Keratinocyte (primary cell): Measurements from ENCODE around the gene FN3K.

Source experiments
- CTCF ChIP-seq, 3 experiments: IDR thresholded peaks in 1 of 3; conservative IDR thresholded peaks in 1 of 3; optimal IDR thresholded peaks in 1 of 3; 2 replicates in 2 of 3; 3 replicates in 1 of 3; pipeline versions ENCODE3 to v1.5.1; 2011; ENCODE audit warnings: low read length in 3 of 3, mild to moderate bottlenecking in 3 of 3, moderate library complexity in 2 of 3, control low read depth in 1 of 3, inconsistent platforms in 1 of 3; ENCODE audit not compliant: insufficient read depth in 2 of 3; ENCODE audit errors: extremely low read depth in 1 of 3
- EZH2 ChIP-seq: IDR thresholded peaks from one replicate; pipeline ENCODE4 v1.6.1; 2012; ENCODE audit warnings: inconsistent platforms, mild to moderate bottlenecking, low read length, moderate library complexity

DNA sequence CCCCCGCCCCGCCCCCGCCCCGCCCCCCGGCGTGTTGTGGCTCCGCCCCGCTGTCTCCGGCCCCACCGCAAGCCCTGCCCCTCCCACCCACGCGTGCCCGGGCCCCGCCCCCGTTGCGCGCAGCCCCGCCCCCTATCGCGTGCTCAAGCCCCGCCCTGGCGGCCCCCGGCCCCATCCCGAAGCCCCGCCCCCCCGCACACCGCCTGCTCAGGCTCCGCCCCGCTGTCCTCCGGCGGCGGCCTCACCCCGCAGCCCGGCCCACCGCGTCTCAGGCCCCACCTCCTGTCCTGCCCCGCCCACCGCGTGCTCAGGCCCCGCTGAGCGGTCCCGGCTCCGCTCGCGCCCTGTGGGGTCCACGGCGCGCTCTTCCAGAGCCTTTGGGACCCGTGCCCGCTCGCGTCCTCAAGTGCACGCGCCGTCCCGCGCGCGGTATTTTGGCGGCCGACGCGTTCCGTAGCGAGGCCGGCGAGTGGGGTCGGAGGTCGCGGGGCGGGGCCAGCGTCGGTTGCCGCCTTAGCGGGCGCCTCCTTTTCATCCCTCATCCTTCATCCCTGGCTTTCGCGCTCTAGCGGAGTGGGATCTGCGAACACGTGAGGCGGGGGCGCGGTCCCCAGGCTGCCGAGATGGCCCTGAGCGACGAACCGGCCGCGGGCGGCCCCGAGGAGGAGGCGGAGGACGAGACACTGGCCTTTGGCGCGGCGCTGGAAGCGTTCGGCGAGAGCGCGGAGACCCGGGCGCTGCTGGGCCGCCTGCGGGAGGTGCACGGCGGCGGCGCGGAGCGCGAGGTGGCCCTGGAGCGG, 16.4 kb downstream of the FN3K start, which contains the start of gene TBCD:
- TF ChIP-seq CTCF (optimal IDR thresholded peaks at IDR 0.05 in 1 of 3, IDR thresholded peaks at IDR 0.05 in 1 of 3, conservative IDR thresholded peaks at IDR 0.05 in 1 of 3; ENCODE audit: extremely low read depth in 1 of 3, insufficient read depth in 2 of 3, low read length in 3 of 3): no peak
- no peak for TF ChIP-seq EZH2
